Hepatocyte (in vitro differentiated cells): ENCODE measurements around the gene EXOC4. TPM values are rescaled to one million over a fixed set of nuclear protein-coding genes. Genes with fewer than 3 reads are reported as not detected.

Source experiments
- DNase-seq: peaks from one replicate; pipeline ENCODE4 v3.0.0-alpha.2; 2016; ENCODE audit warnings: low spot score
- H2AFZ ChIP-seq: fragments of 200-600 bp; sonication (generic); 2 replicates; pipeline ENCODE4 v1.6.0; 2016; ENCODE audit warnings: antibody characterized with exemption, mild to moderate bottlenecking
- H3K27ac ChIP-seq: fragments of 200-600 bp; sonication (generic); 2 replicates; pipeline ENCODE4 v1.5.1; 2016; ENCODE audit warnings: mild to moderate bottlenecking
- H3K27me3 ChIP-seq: fragments of 200-600 bp; sonication (generic); 2 replicates; pipeline ENCODE4 v1.6.1; 2016
- H3K36me3 ChIP-seq: fragments of 200-600 bp; sonication (generic); replicated peaks from 2 replicates; pipeline ENCODE4 v1.5.1; 2016; ENCODE audit warnings: low read depth; ENCODE audit not compliant: insufficient read depth
- H3K4me1 ChIP-seq: fragments of 200-600 bp; sonication (generic); 2 replicates; pipeline ENCODE4 v1.5.1; 2016; ENCODE audit warnings: mild to moderate bottlenecking, moderate library complexity; ENCODE audit not compliant: insufficient read depth
- H3K4me2 ChIP-seq: fragments of 200-600 bp; sonication (generic); 2 replicates; pipeline ENCODE4 v1.6.0; 2016
- H3K4me3 ChIP-seq: fragments of 200-600 bp; sonication (generic); 2 replicates; pipeline ENCODE4 v1.5.1; 2016; ENCODE audit warnings: mild to moderate bottlenecking
- H3K79me2 ChIP-seq: fragments of 200-600 bp; sonication (generic); 2 replicates; pipeline ENCODE4 v1.6.0; 2017; ENCODE audit warnings: mild to moderate bottlenecking
- H3K9me2 ChIP-seq: fragments of 200-600 bp; sonication (generic); replicated peaks from 2 replicates; pipeline ENCODE4 v1.6.0; 2017; ENCODE audit warnings: mild to moderate bottlenecking; ENCODE audit not compliant: insufficient read depth
- H3K9me3 ChIP-seq: fragments of 200-600 bp; sonication (generic); 2 replicates; pipeline ENCODE4 v1.5.1; 2016; ENCODE audit warnings: low read depth, mild to moderate bottlenecking
- H4K20me1 ChIP-seq: fragments of 200-600 bp; sonication (generic); 2 replicates; pipeline ENCODE4 v1.6.0; 2016; ENCODE audit warnings: mild to moderate bottlenecking; ENCODE audit not compliant: insufficient read depth, poor library complexity, severe bottlenecking
- CTCF ChIP-seq: fragments of 200-600 bp; sonication (generic); IDR thresholded peaks from 2 replicates; pipeline ENCODE4 v1.5.1; 2016; ENCODE audit warnings: antibody characterized with exemption, mild to moderate bottlenecking; ENCODE audit not compliant: poor library complexity
- EZH2 ChIP-seq: fragments of 200-600 bp; sonication (generic); IDR thresholded peaks from 2 replicates; pipeline ENCODE4 v1.6.1; 2016; ENCODE audit warnings: antibody characterized with exemption, mild to moderate bottlenecking, borderline replicate concordance
- EZH2phosphoT487 ChIP-seq: fragments of 200-600 bp; sonication (generic); IDR thresholded peaks from one replicate; pipeline ENCODE4 v1.6.1; 2018; ENCODE audit warnings: antibody characterized with exemption, mild to moderate bottlenecking, low read depth, moderate library complexity; ENCODE audit not compliant: unreplicated experiment, severe bottlenecking
- WGBS: methylation state at CpG from one replicate; pipeline ENCODE4 v1.1.6; 2016; ENCODE audit warnings: low lambda C conversion rate; ENCODE audit errors: missing lambda C conversion rate; 5-methylcytosine and 5-hydroxymethylcytosine counted together
- polyA plus RNA-seq: library from polyadenylated mRNA; unstranded; fragments of >200 nt; fragmentation: Nextera tagmentation; extraction: Ambion mirVana; gene quantifications from 2 replicates; pipeline ENCODE4 v1.2.1, GENCODE V29; 2016
- total RNA-seq: library from RNA; depleted of rRNA; stranded (reverse); fragments of >200 nt; gene quantifications from 2 replicates; pipeline ENCODE4 v1.2.3, GENCODE V29; 2014

EXOC4 gene
- total and polyA plus RNA-seq, 2 experiments from 2014 or later, result 34.8 to 56.1 TPM

- TF ChIP-seq EZH2, result no peak
- no peak for TF ChIP-seq EZH2phosphoT487
- TF ChIP-seq CTCF, result no peak
- no peak overlapping the region for H2AFZ ChIP-seq
- H3K9me3 ChIP-seq, result no peaks in the 10 kb centered on the region
- H3K4me2 ChIP-seq, result no peak overlapping the region
- H3K4me1 ChIP-seq, result peaks cover 17% of the 10 kb centered on the region
- no peak overlapping the region for H3K27ac ChIP-seq
- 60% methylated on average over 2 of the region's 2 CpGs for WGBS
- peaks cover 43% of the 10 kb centered on the region for H3K79me2 ChIP-seq
- H3K27me3 ChIP-seq, result no peaks in the 10 kb centered on the region
- DNase-seq, result no peak
- no peaks in the 10 kb centered on the region for H3K36me3 ChIP-seq
- H4K20me1 ChIP-seq, result peaks cover 11% of the 10 kb centered on the region
- H3K9me2 ChIP-seq, result no peaks in the 10 kb centered on the region
- H3K4me3 ChIP-seq, result no peak overlapping the region
These were observed 19.5 kb downstream of the EXOC4 start for GRCh38 chr7:133272336-133272735.

DNA sequence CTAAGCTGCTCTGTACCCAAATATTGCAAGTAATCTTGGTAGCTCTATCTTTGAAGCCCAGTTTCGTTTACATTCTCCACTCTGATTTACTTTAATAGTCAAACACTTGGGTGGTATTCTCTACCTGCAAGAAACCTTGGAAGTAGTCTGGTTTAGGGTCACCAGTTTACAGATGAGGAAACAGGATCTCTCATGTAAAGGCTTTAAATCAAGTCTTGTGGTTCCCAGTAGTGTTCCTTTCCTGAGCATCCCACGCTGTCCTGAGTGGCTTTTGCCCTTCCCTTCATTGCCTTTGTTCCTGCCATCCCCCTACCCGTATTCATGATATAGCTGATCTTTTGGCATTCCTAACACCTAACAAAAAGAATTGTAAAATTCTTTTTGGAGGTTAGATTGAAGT is 20.3 kb downstream of the EXOC4 start:
- no peak overlapping the region for H3K27ac ChIP-seq
- peaks cover 15% of the 10 kb centered on the region for H3K4me1 ChIP-seq
- H3K27me3 ChIP-seq, result no peaks in the 10 kb centered on the region
- no peak overlapping the region for H3K4me2 ChIP-seq
- H3K36me3 ChIP-seq, result no peaks in the 10 kb centered on the region
- WGBS, result 68% methylated on average over 3 of the region's 3 CpGs
- H4K20me1 ChIP-seq, result peaks cover 11% of the 10 kb centered on the region
- peaks cover 38% of the 10 kb centered on the region for H3K79me2 ChIP-seq
- H3K4me3 ChIP-seq, result no peak overlapping the region
- H2AFZ ChIP-seq, result no peak overlapping the region
- no peaks in the 10 kb centered on the region for H3K9me2 ChIP-seq
- DNase-seq, result no peak
- TF ChIP-seq EZH2phosphoT487, result no peak
- TF ChIP-seq CTCF, result no peak
- no peak for TF ChIP-seq EZH2
- H3K9me3 ChIP-seq, result no peaks in the 10 kb centered on the region

DNA sequence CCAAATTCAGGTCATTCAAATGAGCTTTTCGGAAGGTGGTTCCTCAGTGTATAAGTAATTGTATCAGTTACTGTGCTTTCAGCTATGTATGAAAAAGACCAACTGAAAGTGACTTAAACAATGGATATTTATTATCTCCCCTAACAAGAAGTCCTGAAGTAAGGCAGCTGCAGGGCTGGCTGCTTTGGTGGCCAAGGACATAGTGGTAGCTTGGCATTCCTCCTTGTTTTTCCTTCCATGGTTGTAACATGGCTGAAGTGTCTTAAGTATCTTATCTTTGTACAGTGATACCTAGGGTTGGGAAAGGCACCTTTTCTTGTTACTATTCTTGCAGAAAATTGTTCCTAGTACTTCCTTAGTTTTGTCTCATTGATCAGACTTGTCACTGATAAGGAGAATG is 21.4 kb downstream of the EXOC4 start:
- WGBS, result 96% methylated on average over 1 of the region's 1 CpG
- Histone ChIP-seq H3K27ac (no peak overlapping the region), H3K9me2 (no peaks in the 10 kb centered on the region), H2AFZ (no peak overlapping the region), H3K4me2 (no peak overlapping the region), H4K20me1 (peaks cover 11% of the 10 kb centered on the region), H3K4me3 (no peak overlapping the region), H3K79me2 (peaks cover 28% of the 10 kb centered on the region), H3K4me1 (peaks cover 10% of the 10 kb centered on the region), H3K36me3 (no peaks in the 10 kb centered on the region), H3K9me3 (no peaks in the 10 kb centered on the region), H3K27me3 (no peaks in the 10 kb centered on the region)
- DNase-seq, result no peak
- TF ChIP-seq CTCF (no peak), EZH2 (no peak), EZH2phosphoT487 (no peak)

DNA sequence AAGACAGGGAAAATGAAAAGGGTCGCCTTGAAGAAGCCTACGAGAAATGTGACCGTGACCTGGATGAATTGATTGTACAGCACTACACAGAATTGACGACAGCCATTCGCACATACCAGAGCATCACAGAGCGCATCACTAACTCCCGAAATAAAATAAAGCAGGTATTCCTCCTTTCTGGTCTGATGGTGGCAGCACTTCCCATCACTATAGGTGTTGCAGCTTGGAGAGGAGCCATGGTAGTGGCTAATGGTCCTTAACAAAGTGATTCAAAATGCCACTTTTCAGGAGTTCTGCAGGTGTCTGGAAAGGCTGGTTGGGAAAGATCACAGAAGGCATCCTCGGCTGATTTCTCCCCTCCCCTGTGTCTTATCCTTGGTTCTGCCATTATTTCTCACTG is 22.1 kb downstream of the EXOC4 start:
- Histone ChIP-seq H2AFZ (no peak overlapping the region), H3K4me1 (peaks cover 10% of the 10 kb centered on the region), H3K9me3 (no peaks in the 10 kb centered on the region), H3K36me3 (no peaks in the 10 kb centered on the region), H3K4me2 (no peak overlapping the region), H3K79me2 (peaks cover 21% of the 10 kb centered on the region), H3K27me3 (no peaks in the 10 kb centered on the region), H3K4me3 (no peak overlapping the region), H3K9me2 (no peaks in the 10 kb centered on the region), H4K20me1 (peaks cover 11% of the 10 kb centered on the region), H3K27ac (no peak overlapping the region)
- WGBS, result 96% methylated on average over 8 of the region's 8 CpGs
- DNase-seq, result no peak
- TF ChIP-seq CTCF, result no peak
- no peak for TF ChIP-seq EZH2phosphoT487
- TF ChIP-seq EZH2, result no peak
